HepG2 (cell line): ENCODE results near the gene ENTPD2. TPM values are rescaled to one million over a fixed set of nuclear protein-coding genes. Genes with fewer than 3 reads are reported as not detected.

Source experiments
- ATAC-seq: fragments of 200-7000 bp; cut with Tn5 transposase; 3 replicates; pipeline ENCODE4 v1.9.1; 2020; ENCODE audit warnings: mild to moderate bottlenecking, moderate library complexity
- BruUV-seq: library from RNA; stranded (reverse); fragments of 400-500 nt; replicated peaks from 2 replicates; lab custom pipeline; 2021; lab: Mats Ljungman, UMichigan
- CTCF ChIA-PET: fragments of 300-600 bp; formaldehyde crosslinking; extraction: SDS; loops from one replicate; lab custom pipeline; 2021; ENCODE audit warnings: low total read pairs, inconsistent platforms, low intra/inter-chr PET ratio; lab: Yijun Ruan, JAX
- POLR2A ChIA-PET: fragments of 350-600 bp; sonication (Branson Sonifier 250); formaldehyde crosslinking; loops from one replicate; lab custom pipeline; 2020; ENCODE audit warnings: antibody characterized with exemption, inconsistent platforms; lab: Yijun Ruan, JAX
- DNase-seq: peaks from one replicate; pipeline ENCODE4 v3.0.0-alpha.2; 2015; ENCODE audit warnings: low spot score
- FAIRE-seq: peaks from 3 replicates; lab custom pipeline; 2011; peaks lifted over from hg19 to GRCh38; lab: Jason Lieb, UNC
- H2AFZ ChIP-seq: one replicate; pipeline ENCODE4 v1.6.1; 2011; ENCODE audit warnings: low read length, inconsistent platforms
- H3K27ac ChIP-seq: fragments of 300-600 bp; 3 replicates; pipeline ENCODE4 v1.8.0; 2011; ENCODE audit warnings: mixed run types, mild to moderate bottlenecking, mixed read lengths, low read length, inconsistent platforms; ENCODE audit not compliant: insufficient read depth; ENCODE audit errors: extremely low read length
- H3K27me3 ChIP-seq, 2 experiments: fragments of 200-600 bp in 1 of 2; 2 replicates in 1 of 2; 3 replicates in 1 of 2; pipeline versions ENCODE4 v1.6.0 to v1.8.0; 2011; ENCODE audit warnings: low read length in 2 of 2, mild to moderate bottlenecking in 2 of 2, moderate library complexity in 2 of 2, inconsistent platforms in 1 of 2; ENCODE audit not compliant: insufficient read depth in 2 of 2, control insufficient read depth in 1 of 2
- H3K36me3 ChIP-seq, 2 experiments: fragments of 200-600 bp in 1 of 2; replicated peaks in 1 of 2; 2 replicates in 1 of 2; 3 replicates in 1 of 2; pipeline versions ENCODE4 v1.5.1 to v1.8.0; 2011; ENCODE audit warnings: low read length in 2 of 2, inconsistent platforms in 1 of 2; ENCODE audit not compliant: insufficient read depth in 2 of 2, control insufficient read depth in 1 of 2
- H3K4me1 ChIP-seq: 2 replicates; pipeline ENCODE4 v1.5.1; 2012; ENCODE audit warnings: low read length, inconsistent platforms; ENCODE audit not compliant: insufficient read depth
- H3K4me2 ChIP-seq: 2 replicates; pipeline ENCODE4 v1.6.0; 2011; ENCODE audit warnings: low read depth, low read length, inconsistent platforms
- H3K4me3 ChIP-seq, 3 experiments: fragments of 200-600 bp in 1 of 3; sonication (generic), shearing (Covaris generic) in 1 of 3; replicated peaks in 1 of 3; 2 replicates each; pipeline ENCODE4 v1.5.1; 2011 to 2016; ENCODE audit warnings: low read length in 3 of 3, inconsistent platforms in 2 of 3, low read depth in 2 of 3, mild to moderate bottlenecking in 2 of 3, control low read depth in 1 of 3, mixed read lengths in 1 of 3; ENCODE audit not compliant: insufficient read depth in 1 of 3
- H3K79me2 ChIP-seq: one replicate; pipeline ENCODE4 v1.6.1; 2011; ENCODE audit warnings: low read length, inconsistent platforms; ENCODE audit not compliant: insufficient read depth
- H3K9ac ChIP-seq: 2 replicates; pipeline ENCODE4 v1.6.0; 2011; ENCODE audit warnings: mild to moderate bottlenecking, low read depth, low read length, inconsistent platforms; ENCODE audit not compliant: insufficient read depth
- H3K9me3 ChIP-seq: 2 replicates; pipeline ENCODE4 v1.5.1; 2012; ENCODE audit warnings: mild to moderate bottlenecking, low read length
- H4K20me1 ChIP-seq: 2 replicates; pipeline ENCODE4 v1.6.0; 2011; ENCODE audit warnings: inconsistent platforms, mild to moderate bottlenecking, low read length, moderate library complexity; ENCODE audit not compliant: insufficient read depth
- CCAR2 ChIP-seq: fragments of 200-400 bp; formaldehyde crosslinking; optimal IDR thresholded peaks from 2 replicates; pipeline ENCODE3; 2018; ENCODE audit warnings: low read depth, mild to moderate bottlenecking, low read length, moderate library complexity
- HNRNPL ChIP-seq: fragments of 200-400 bp; formaldehyde crosslinking; IDR thresholded peaks from 2 replicates; pipeline ENCODE4 v1.6.1; 2017; ENCODE audit warnings: mild to moderate bottlenecking, low read depth, low read length
- KDM5A ChIP-seq: fragments of 200-600 bp; sonication (generic); IDR thresholded peaks from 2 replicates; pipeline ENCODE4 v1.7.0; 2018; ENCODE audit warnings: antibody characterized with exemption, mild to moderate bottlenecking, low read length, borderline replicate concordance
- KLF13 ChIP-seq: sonication (generic); formaldehyde crosslinking; IDR thresholded peaks from 2 replicates; pipeline ENCODE4 v1.4.0; 2020; ENCODE audit warnings: mild to moderate bottlenecking, missing genetic modification reagents
- PCBP1 ChIP-seq: fragments of 200-400 bp; formaldehyde crosslinking; IDR thresholded peaks from 2 replicates; pipeline ENCODE4 v1.6.1; 2017; ENCODE audit warnings: mild to moderate bottlenecking, low read depth, low read length, borderline replicate concordance
- RFXAP ChIP-seq: sonication (generic); formaldehyde crosslinking; IDR thresholded peaks from 2 replicates; pipeline ENCODE4 v1.4.0; 2020; ENCODE audit warnings: missing genetic modification reagents, borderline replicate concordance
- SIX4 ChIP-seq: sonication (generic); formaldehyde crosslinking; IDR thresholded peaks from 2 replicates; pipeline ENCODE4 v1.4.0; 2020; ENCODE audit warnings: missing genetic modification reagents
- ZKSCAN5 ChIP-seq: sonication (generic); formaldehyde crosslinking; IDR thresholded peaks from 2 replicates; pipeline ENCODE4 v1.5.1; 2020; ENCODE audit warnings: mild to moderate bottlenecking, missing genetic modification reagents
- ZNF343 ChIP-seq: sonication (generic); formaldehyde crosslinking; IDR thresholded peaks from 2 replicates; pipeline ENCODE4 v1.4.0; 2020; ENCODE audit warnings: mild to moderate bottlenecking, missing genetic modification reagents
- WGBS: methylation state at CpG from one replicate; pipeline ENCODE4 v1.1.6; 2017; ENCODE audit warnings: low lambda C conversion rate; 5-methylcytosine and 5-hydroxymethylcytosine counted together
- in situ Hi-C: cut with HindIII; loops from 2 replicates; pipeline ENCODE4 v1.10.0; 2017; ENCODE audit warnings: low pct_unique_long_range_greater_than_20kb; ENCODE audit not compliant: extremely low pct_ligation_motif_present
- intact Hi-C: fragments of 100-400 bp; cut with micrococcal nuclease; formaldehyde crosslinking; loops from one replicate; pipeline ENCODE4 v1.10.0; 2022; ENCODE audit not compliant: unreplicated experiment
- polyA plus RNA-seq, 8 experiments: library from polyadenylated mRNA; depleted of rRNA in 3 of 8; stranded (reverse) in 7 of 8; unstranded in 1 of 8; fragments of >200 nt; fragmentation: Illumina TruSeq in 4 of 8; extraction: Trizol in 4 of 8; gene quantifications; 2 replicates each; pipeline versions ENCODE4 v1.2.1 to v1.2.3, GENCODE V29; 2011 to 2016; ENCODE audit warnings: low read depth in 4 of 8, missing spikeins in 1 of 8, mixed read lengths in 1 of 8; ENCODE audit not compliant: insufficient read depth in 1 of 8
- total RNA-seq, 5 experiments: library from RNA; depleted of rRNA; stranded (reverse); fragments of >200 nt; fragmentation: Illumina TruSeq; extraction: Trizol; gene quantifications; 2 replicates each; pipeline ENCODE4 v1.2.3, GENCODE V29; 2016; ENCODE audit warnings: low read depth in 1 of 5
- TF ChIP-seq, protein P1 (sequence below): sonication (generic); formaldehyde crosslinking; conservative IDR thresholded peaks from 2 replicates; pipeline ENCODE4 v1.8.0; 2022; ENCODE audit warnings: low read depth, missing genetic modification reagents

The ENTPD2 gene
- total and polyA plus RNA-seq, 2 of the 13 experiments (the other 11 are each of a cell fraction or from before 2014, with no cell fraction given), result 0.95 to 3.2 TPM

DNA sequence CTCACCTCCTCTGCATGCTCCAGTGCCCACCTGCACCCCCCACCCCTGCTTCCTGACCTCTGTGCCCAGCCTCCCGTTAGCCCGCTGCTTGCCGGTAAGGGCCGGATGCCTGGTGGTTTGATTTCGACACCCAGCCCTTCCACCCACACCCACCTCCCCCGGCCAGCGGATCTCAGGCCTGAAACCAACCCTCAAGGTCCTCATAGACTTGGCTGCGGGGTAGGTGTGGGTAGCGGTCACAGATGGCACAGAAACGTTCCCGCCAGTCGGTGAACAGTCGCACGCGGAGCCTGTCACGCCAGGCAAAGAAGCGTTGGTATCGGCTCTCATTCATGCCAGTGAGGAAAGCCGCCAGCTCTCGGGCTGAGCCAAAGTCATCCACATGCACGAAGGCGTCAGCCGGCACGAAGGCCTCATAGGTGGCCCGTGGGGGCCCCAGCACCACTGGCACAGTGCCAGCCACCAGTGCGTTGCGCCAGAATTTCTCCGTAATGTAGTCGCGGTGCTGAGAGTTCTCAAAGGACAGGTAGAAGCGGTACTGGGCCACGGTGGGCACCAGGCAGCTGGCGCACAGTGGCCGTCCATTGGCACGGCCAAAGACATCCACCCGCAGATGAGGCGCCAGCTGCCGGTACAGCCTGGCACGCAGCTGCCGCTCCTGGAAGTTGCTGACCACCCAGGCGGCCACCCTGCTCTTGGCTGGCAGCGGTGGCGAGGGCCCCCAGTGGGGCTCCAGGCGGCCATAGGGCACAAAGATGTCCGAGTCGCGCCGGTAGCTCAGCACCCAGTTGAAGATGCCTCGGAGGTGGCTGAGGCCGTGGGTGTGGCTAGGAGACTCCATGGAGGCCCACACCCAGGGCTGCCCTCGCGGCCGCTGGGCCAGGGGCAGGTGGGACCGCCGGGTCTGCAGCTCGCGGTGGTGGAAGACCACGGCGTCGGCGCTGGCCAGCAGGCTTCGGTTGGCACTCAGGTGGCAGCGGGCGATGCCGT is 23.0 kb downstream of the ENTPD2 start (continued):
- TF ChIP-seq, protein P1, sequence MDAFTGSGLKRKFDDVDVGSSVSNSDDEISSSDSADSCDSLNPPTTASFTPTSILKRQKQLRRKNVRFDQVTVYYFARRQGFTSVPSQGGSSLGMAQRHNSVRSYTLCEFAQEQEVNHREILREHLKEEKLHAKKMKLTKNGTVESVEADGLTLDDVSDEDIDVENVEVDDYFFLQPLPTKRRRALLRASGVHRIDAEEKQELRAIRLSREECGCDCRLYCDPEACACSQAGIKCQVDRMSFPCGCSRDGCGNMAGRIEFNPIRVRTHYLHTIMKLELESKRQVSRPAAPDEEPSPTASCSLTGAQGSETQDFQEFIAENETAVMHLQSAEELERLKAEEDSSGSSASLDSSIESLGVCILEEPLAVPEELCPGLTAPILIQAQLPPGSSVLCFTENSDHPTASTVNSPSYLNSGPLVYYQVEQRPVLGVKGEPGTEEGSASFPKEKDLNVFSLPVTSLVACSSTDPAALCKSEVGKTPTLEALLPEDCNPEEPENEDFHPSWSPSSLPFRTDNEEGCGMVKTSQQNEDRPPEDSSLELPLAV (CRISPR knock-in tag), result no peak
- peak; percentile 88 for TF ChIP-seq HNRNPL
- TF ChIP-seq, all 625 proteins: peak for 8

DNA sequence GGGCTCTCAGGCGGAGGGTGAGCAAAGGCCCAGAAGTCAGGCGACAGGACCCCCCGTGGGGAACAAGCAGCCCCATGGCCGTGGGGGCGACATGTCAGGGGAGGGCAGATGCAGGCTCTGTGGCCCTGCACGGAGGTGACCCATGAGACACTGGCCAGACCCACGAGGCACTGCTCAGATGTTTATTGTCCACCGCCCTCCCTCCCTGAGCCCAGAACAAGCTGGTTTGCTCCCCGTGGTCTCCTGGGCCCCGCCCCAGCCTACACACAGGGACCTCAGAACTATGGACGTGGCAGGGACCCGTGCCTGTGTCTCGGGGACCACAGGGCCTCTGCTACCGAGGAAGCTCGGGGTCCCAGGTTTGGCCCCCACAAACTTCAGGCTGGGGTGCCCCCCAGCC is 23.9 kb downstream of the ENTPD2 start:
- H3K9ac ChIP-seq, result no peak overlapping the region
- ChIA-PET CTCF (interaction anchor here (1.1 to 1.2 kb wide), 2 partner anchors 25 to 38 kb away, joined by 4 read pairs; no protein-coding TSS in a partner anchor), POLR2A (interaction anchor here (0.6 to 1.4 kb wide), 8 partner anchors 26 to 82 kb away, joined by 3 to 6 read pairs (median 4); partner anchors contain the start of genes CLIC3, MAN1B1, PAXX and SAPCD2)
- no peak overlapping the region for H3K27ac ChIP-seq
- no peak for FAIRE-seq
- H3K27me3 ChIP-seq, result peaks cover 0 to 19% of the 10 kb centered on the region in 2 experiments; a peak in 2 of 5 replicates
- intact Hi-C loops (no loop called here), in situ Hi-C loops (loop anchor here (5.0 to 10.0 kb wide), 2 partner anchors 83 to 185 kb away; partner anchors contain the start of genes AJM1, C8G and PHPT1)
- no peaks in the 10 kb centered on the region for H3K79me2 ChIP-seq
- DNase-seq, result no peak
- H3K4me3 ChIP-seq, result peak overlapping the region in 1 of 3 experiments; percentile 35; a peak in 1 of 6 replicates
- peaks cover 84% of the 10 kb centered on the region for H3K4me1 ChIP-seq
- H4K20me1 ChIP-seq, result no peaks in the 10 kb centered on the region
- H3K4me2 ChIP-seq, result peak overlapping the region; percentile 95; the same call in 1 of the 2 replicates
- BruUV-seq, result no TSS peak
- TF ChIP-seq KDM5A (no peak), KLF13 (no peak), ZNF343 (CRISPR knock-in tag) (0 out of 2 replicates have a peak, but pooled peaks have one; percentile 52), PCBP1 (0 out of 2 replicates have a peak, but pooled peaks have one; percentile 21), ZKSCAN5 (CRISPR knock-in tag) (peak; percentile 6; the same call in 1 of the 2 replicates), RFXAP (CRISPR knock-in tag) (no peak), CCAR2 (no peak), SIX4 (CRISPR knock-in tag) (no peak)
- no peak overlapping the region for H2AFZ ChIP-seq
- ATAC-seq, result no peak
- no CpG with 5 or more reads among the region's 15 CpGs for WGBS
- no peaks in the 10 kb centered on the region for H3K9me3 ChIP-seq
- no peaks in the 10 kb centered on the region for H3K36me3 ChIP-seq
